ENCODE measurements around the gene NSF. TPM values are rescaled to one million over a fixed set of nuclear protein-coding genes. Genes with fewer than 3 reads are reported as not detected.

NSF gene
- total RNA-seq, 4 donors from 2014 or later: 18.1 to 51.3 (median 47.0) TPM

- intact Hi-C loops (cut with DNase I; ENCODE audit: low total_unique reads) (no loop called here), in situ Hi-C loops (cut with MboI; ENCODE audit: low pct_ligation_motif_present in 1 of 4, low pct_unique_long_range_greater_than_20kb in 1 of 4, low sequenced_read_pairs in 3 of 4) (no loop called here)
- H3K27me3 ChIP-seq: peaks cover 37% of the 10 kb centered on the region
- H3K36me3 ChIP-seq: no peaks in the 10 kb centered on the region
- peaks cover 8 to 19% (median 15%) of the 10 kb centered on the region in 4 donors for H3K4me1 ChIP-seq
- WGBS, 2 donors (ENCODE audit: low coverage in 1 of 2): 3% methylated on average over 59 of the region's 135 CpGs; no CpG with 5 or more reads in 1 of the 2 donors
- H3K9me3 ChIP-seq: no peaks in the 10 kb centered on the region
- TF ChIP-seq CTCF (IDR thresholded peaks at IDR 0.05) (no peak), POLR2AphosphoS5 (IDR thresholded peaks at IDR 0.05) (no peak), EP300 (IDR thresholded peaks at IDR 0.05; ENCODE audit: low read depth) (no peak), POLR2A (IDR thresholded peaks at IDR 0.05) (no peak)
- H3K27ac ChIP-seq: peak overlapping the region; percentile 34 to 74 (median 62)
- H3K4me3 ChIP-seq: peak overlapping the region; percentile 53 to 64 (median 60)
- peak; percentile 59 for DNase-seq
Observed at GRCh38 chr17:46771561-46772474, 181.3 kb downstream of the NSF start.

GRCh38 chr17:46772475-46773220, 182.2 kb downstream of the NSF start:
- no peak for TF ChIP-seq POLR2A (IDR thresholded peaks at IDR 0.05)
- TF ChIP-seq CTCF (IDR thresholded peaks at IDR 0.05): no peak
- TF ChIP-seq POLR2AphosphoS5 (IDR thresholded peaks at IDR 0.05): no peak
- TF ChIP-seq EP300 (IDR thresholded peaks at IDR 0.05; ENCODE audit: low read depth): no peak
- no peak for DNase-seq
- Histone ChIP-seq H3K9me3 (no peaks in the 10 kb centered on the region), H3K36me3 (no peaks in the 10 kb centered on the region), H3K27ac (peak overlapping the region in 1 of 4 donors; percentile 25), H3K27me3 (peaks cover 37% of the 10 kb centered on the region), H3K4me3 (peak overlapping the region in 3 of 4 donors; percentile 53 to 63 (median 58)), H3K4me1 (peaks cover 8 to 19% (median 15%) of the 10 kb centered on the region in 4 donors)
- intact Hi-C loops (cut with DNase I; ENCODE audit: low total_unique reads): no loop called here
- in situ Hi-C loops (cut with MboI; ENCODE audit: low pct_ligation_motif_present in 1 of 4, low pct_unique_long_range_greater_than_20kb in 1 of 4, low sequenced_read_pairs in 3 of 4): no loop called here
- 31 to 40% methylated on average over 1 to 16 of the region's 16 CpGs for WGBS, 2 donors (ENCODE audit: low coverage in 1 of 2)

- DNase-seq: no peak
- H3K36me3 ChIP-seq: no peaks in the 10 kb centered on the region
- peaks cover 37% of the 10 kb centered on the region for H3K27me3 ChIP-seq
- no peak overlapping the region for H3K27ac ChIP-seq
- peaks cover 8 to 19% (median 15%) of the 10 kb centered on the region in 4 donors for H3K4me1 ChIP-seq
- 68% methylated on average over 6 of the region's 6 CpGs; no CpG with 5 or more reads in 1 of the 2 donors for WGBS, 2 donors (ENCODE audit: low coverage in 1 of 2)
- no peak overlapping the region for H3K4me3 ChIP-seq
- in situ Hi-C loops (cut with MboI; ENCODE audit: low pct_ligation_motif_present in 1 of 4, low pct_unique_long_range_greater_than_20kb in 1 of 4, low sequenced_read_pairs in 3 of 4): no loop called here
- no peaks in the 10 kb centered on the region for H3K9me3 ChIP-seq
- intact Hi-C loops (cut with DNase I; ENCODE audit: low total_unique reads): no loop called here
- TF ChIP-seq EP300 (IDR thresholded peaks at IDR 0.05; ENCODE audit: low read depth): no peak
- no peak for TF ChIP-seq CTCF (IDR thresholded peaks at IDR 0.05)
- TF ChIP-seq POLR2AphosphoS5 (IDR thresholded peaks at IDR 0.05): no peak
- no peak for TF ChIP-seq POLR2A (IDR thresholded peaks at IDR 0.05)
Observed at GRCh38 chr17:46773221-46773605, 182.7 kb downstream of the NSF start.

GRCh38 chr17:46773676-46774075, 183.2 kb downstream of the NSF start:
- 94% methylated on average over 5 of the region's 15 CpGs; no CpG with 5 or more reads in 1 of the 2 donors for WGBS, 2 donors (ENCODE audit: low coverage in 1 of 2)
- no peak overlapping the region for H3K27ac ChIP-seq
- no peaks in the 10 kb centered on the region for H3K36me3 ChIP-seq
- H3K27me3 ChIP-seq: peaks cover 37% of the 10 kb centered on the region
- TF ChIP-seq EP300 (IDR thresholded peaks at IDR 0.05; ENCODE audit: low read depth): no peak
- no peak for TF ChIP-seq POLR2A (IDR thresholded peaks at IDR 0.05)
- no peak for TF ChIP-seq CTCF (IDR thresholded peaks at IDR 0.05)
- TF ChIP-seq POLR2AphosphoS5 (IDR thresholded peaks at IDR 0.05): no peak
- in situ Hi-C loops (cut with MboI; ENCODE audit: low pct_ligation_motif_present in 1 of 4, low pct_unique_long_range_greater_than_20kb in 1 of 4, low sequenced_read_pairs in 3 of 4): no loop called here
- no peak for DNase-seq
- intact Hi-C loops (cut with DNase I; ENCODE audit: low total_unique reads): no loop called here
- no peak overlapping the region for H3K4me3 ChIP-seq
- no peaks in the 10 kb centered on the region for H3K9me3 ChIP-seq
- peaks cover 8 to 19% (median 15%) of the 10 kb centered on the region in 4 donors for H3K4me1 ChIP-seq

Measured in transverse colon (tissue), 4 donors.